ENCODE data around the gene RBM47. TPM values are rescaled to one million over a fixed set of nuclear protein-coding genes. Genes with fewer than 3 reads are reported as not detected.
A peak's percentile ranks its signal among the peaks of the same experiment; 100 is the strongest.

Gene RBM47
- total RNA-seq, 1 donor from 2014 or later: 15.9 TPM

- DNase-seq (ENCODE audit: low spot score): no peak
Observed at GRCh38 chr4:40626183-40626990, 3.3 kb downstream of the RBM47 start.

- DNase-seq (ENCODE audit: low spot score): no peak
Observed at GRCh38 chr4:40623707-40624106, 6.0 kb downstream of the RBM47 start.

GRCh38 chr4:40622913-40623312 is 6.8 kb downstream of the RBM47 start:
- no peak for DNase-seq (ENCODE audit: low spot score)

GRCh38 chr4:40621592-40622512 is 7.8 kb downstream of the RBM47 start:
- peak; percentile 76 for DNase-seq (ENCODE audit: low spot score)

GRCh38 chr4:40621229-40621591 is 8.5 kb downstream of the RBM47 start:
- DNase-seq (ENCODE audit: low spot score): no peak

- DNase-seq (ENCODE audit: low spot score): no peak
Observed at GRCh38 chr4:40619600-40619999, 10.1 kb downstream of the RBM47 start.

- DNase-seq (ENCODE audit: low spot score): no peak
Observed at GRCh38 chr4:40617872-40618271, 11.8 kb downstream of the RBM47 start.

- DNase-seq (ENCODE audit: low spot score): no peak
Observed at GRCh38 chr4:40614031-40614430, 15.6 kb downstream of the RBM47 start.

GRCh38 chr4:40613456-40613855 is 16.2 kb downstream of the RBM47 start:
- DNase-seq (ENCODE audit: low spot score): no peak

- no peak for DNase-seq (ENCODE audit: low spot score)
Observed at GRCh38 chr4:40612831-40613230, 16.8 kb downstream of the RBM47 start.

- DNase-seq (ENCODE audit: low spot score): no peak
Observed at GRCh38 chr4:40612283-40612682, 17.4 kb downstream of the RBM47 start.

- peak; percentile 44 for DNase-seq (ENCODE audit: low spot score)
Observed at GRCh38 chr4:40608628-40609027, 21.0 kb downstream of the RBM47 start.

GRCh38 chr4:40607221-40607620 is 22.4 kb downstream of the RBM47 start:
- DNase-seq (ENCODE audit: low spot score): no peak

GRCh38 chr4:40606239-40606767 is 23.4 kb downstream of the RBM47 start:
- DNase-seq (ENCODE audit: low spot score): no peak

- no peak for DNase-seq (ENCODE audit: low spot score)
Observed at GRCh38 chr4:40603281-40603680, 26.4 kb downstream of the RBM47 start.

- no peak for DNase-seq (ENCODE audit: low spot score)
Observed at GRCh38 chr4:40601641-40602040, 28.0 kb downstream of the RBM47 start.

- no peak for DNase-seq (ENCODE audit: low spot score)
Observed at GRCh38 chr4:40600850-40601249, 28.8 kb downstream of the RBM47 start.

GRCh38 chr4:40599431-40599830 is 30.2 kb downstream of the RBM47 start:
- no peak for DNase-seq (ENCODE audit: low spot score)

- no peak for DNase-seq (ENCODE audit: low spot score)
Observed at GRCh38 chr4:40596522-40596921, 33.1 kb downstream of the RBM47 start.

GRCh38 chr4:40595981-40596380 is 33.7 kb downstream of the RBM47 start:
- DNase-seq (ENCODE audit: low spot score): no peak

GRCh38 chr4:40594261-40595178 is 35.1 kb downstream of the RBM47 start:
- DNase-seq (ENCODE audit: low spot score): peak; percentile 58

Measured in umbilical cord (tissue), 2 donors.